ENCODE results near the gene PCLO.
"Not testable (repeated sequence)": the region's sequence is repeated elsewhere in the genome, so short reads cannot be mapped to it uniquely, and the experiment has no call there.

PCLO gene

GRCh38 chr7:83040484-83040883, 122.2 kb downstream of the PCLO start:
- DNase-seq: no peak

- no peak for DNase-seq
Measured at GRCh38 chr7:83038787-83039186, 123.9 kb downstream of the PCLO start.

- no peak for DNase-seq
Measured at GRCh38 chr7:83036721-83037380, 125.8 kb downstream of the PCLO start.

GRCh38 chr7:83036130-83036529, 126.6 kb downstream of the PCLO start:
- DNase-seq: no peak

- no peak for DNase-seq
Measured at GRCh38 chr7:83032195-83032594, 130.5 kb downstream of the PCLO start.

- DNase-seq: not testable (repeated sequence)
Measured at GRCh38 chr7:83023817-83024665, 138.6 kb downstream of the PCLO start.

GRCh38 chr7:83021032-83021431, 141.7 kb downstream of the PCLO start:
- DNase-seq: no peak

GRCh38 chr7:83020161-83020560, 142.5 kb downstream of the PCLO start:
- no peak for DNase-seq

- no peak for DNase-seq
Measured at GRCh38 chr7:83015916-83016315, 146.8 kb downstream of the PCLO start.

GRCh38 chr7:83014546-83014945, 148.1 kb downstream of the PCLO start:
- DNase-seq: no peak

GRCh38 chr7:83011954-83012353, 150.7 kb downstream of the PCLO start:
- DNase-seq: no peak

GRCh38 chr7:83005410-83005809, 157.3 kb downstream of the PCLO start:
- no peak for DNase-seq

- no peak for DNase-seq
Measured at GRCh38 chr7:83001362-83002040, 161.2 kb downstream of the PCLO start.

GRCh38 chr7:82998436-82998835, 164.2 kb downstream of the PCLO start:
- no peak for DNase-seq

- DNase-seq: no peak
Measured at GRCh38 chr7:82985144-82985802, 177.4 kb downstream of the PCLO start.

GRCh38 chr7:82980130-82980788, 182.4 kb downstream of the PCLO start:
- no peak for DNase-seq

GRCh38 chr7:82975811-82976468, 186.7 kb downstream of the PCLO start:
- no peak for DNase-seq

- no peak for DNase-seq
Measured at GRCh38 chr7:82972135-82972534, 190.5 kb downstream of the PCLO start.

GRCh38 chr7:82965088-82966036, 197.3 kb downstream of the PCLO start:
- no peak for DNase-seq

GRCh38 chr7:82964150-82964882, 198.4 kb downstream of the PCLO start:
- DNase-seq: no peak

Data from stimulated activated CD8-positive, alpha-beta memory T cell treated with anti-CD3 and anti-CD28 coated beads, Interleukin-4, amount 100 ng/mL, for 48 hours (primary cell).